Measurements from ENCODE around the gene DTX1.
A peak's percentile ranks its signal among the peaks of the same experiment; 100 is the strongest.

DTX1 gene

DNA sequence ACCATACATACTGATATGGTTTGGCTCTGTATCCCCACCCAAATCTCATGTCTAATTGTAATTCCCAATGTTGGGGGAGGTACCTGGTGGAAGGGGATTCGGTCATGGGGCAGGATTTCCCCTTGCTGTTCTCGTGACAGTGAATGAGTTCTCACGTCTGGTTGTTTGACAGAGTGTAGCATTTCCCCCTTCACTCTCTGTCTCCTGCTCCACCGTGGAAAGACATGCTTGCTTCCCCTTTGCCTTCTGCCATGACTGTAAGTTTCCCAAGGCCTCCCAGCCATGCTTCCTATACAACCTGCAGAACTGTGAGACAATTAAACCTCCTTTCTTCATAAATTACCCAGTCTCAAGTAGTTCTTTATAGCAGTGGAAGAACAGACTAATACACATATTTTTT lies 28.8 kb upstream of the DTX1 start:
- Histone ChIP-seq H3K27ac (no peak overlapping the region), H3K9me3 (ENCODE audit: control insufficient read depth, low read length) (no peaks in the 10 kb centered on the region), H3K4me1 (peaks cover 17% of the 10 kb centered on the region), H3K36me3 (ENCODE audit: control insufficient read depth, insufficient read depth, low read length) (no peaks in the 10 kb centered on the region), H3K27me3 (ENCODE audit: control insufficient read depth, insufficient read depth, low read length) (no peaks in the 10 kb centered on the region), H2AFZ (no peak overlapping the region), H3K4me3 (ENCODE audit: low read depth, low read length) (no peak overlapping the region), H3K4me2 (ENCODE audit: low read length) (no peak overlapping the region), H3K9ac (no peak overlapping the region), H3K79me2 (no peaks in the 10 kb centered on the region)
- TF ChIP-seq, protein P1, sequence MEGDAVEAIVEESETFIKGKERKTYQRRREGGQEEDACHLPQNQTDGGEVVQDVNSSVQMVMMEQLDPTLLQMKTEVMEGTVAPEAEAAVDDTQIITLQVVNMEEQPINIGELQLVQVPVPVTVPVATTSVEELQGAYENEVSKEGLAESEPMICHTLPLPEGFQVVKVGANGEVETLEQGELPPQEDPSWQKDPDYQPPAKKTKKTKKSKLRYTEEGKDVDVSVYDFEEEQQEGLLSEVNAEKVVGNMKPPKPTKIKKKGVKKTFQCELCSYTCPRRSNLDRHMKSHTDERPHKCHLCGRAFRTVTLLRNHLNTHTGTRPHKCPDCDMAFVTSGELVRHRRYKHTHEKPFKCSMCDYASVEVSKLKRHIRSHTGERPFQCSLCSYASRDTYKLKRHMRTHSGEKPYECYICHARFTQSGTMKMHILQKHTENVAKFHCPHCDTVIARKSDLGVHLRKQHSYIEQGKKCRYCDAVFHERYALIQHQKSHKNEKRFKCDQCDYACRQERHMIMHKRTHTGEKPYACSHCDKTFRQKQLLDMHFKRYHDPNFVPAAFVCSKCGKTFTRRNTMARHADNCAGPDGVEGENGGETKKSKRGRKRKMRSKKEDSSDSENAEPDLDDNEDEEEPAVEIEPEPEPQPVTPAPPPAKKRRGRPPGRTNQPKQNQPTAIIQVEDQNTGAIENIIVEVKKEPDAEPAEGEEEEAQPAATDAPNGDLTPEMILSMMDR (IDR thresholded peaks at IDR 0.05) = no peak

DNA sequence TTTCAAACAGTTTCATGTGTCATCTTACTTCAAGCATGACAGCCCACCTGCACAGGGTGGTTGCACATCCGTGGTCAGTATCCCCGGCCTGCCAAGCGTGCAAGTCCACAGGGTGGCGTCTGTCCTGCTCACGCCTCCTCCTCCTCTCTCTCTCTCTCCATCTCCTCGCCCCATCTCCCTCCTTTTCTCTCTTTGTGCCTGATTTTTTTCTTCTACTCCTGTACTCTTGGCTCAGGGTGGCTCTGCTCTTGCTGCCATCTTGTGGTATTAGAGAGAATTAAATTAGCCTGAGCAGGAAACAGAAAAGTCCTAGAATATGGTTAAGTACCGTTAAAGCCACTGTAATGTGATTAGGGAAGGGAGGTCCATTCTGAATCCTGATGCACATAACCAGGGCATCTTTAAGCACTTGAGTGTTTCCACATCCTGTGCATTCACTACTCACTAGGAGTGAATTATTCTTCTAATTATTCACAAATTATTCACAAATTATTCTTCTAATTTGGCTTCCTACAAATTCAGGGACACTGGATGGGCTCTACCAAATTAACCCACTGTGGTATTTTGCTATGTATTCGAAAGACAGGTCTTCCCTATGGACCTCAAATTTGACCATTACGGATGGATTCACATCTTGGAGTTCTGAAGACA lies 25.5 kb upstream of the DTX1 start:
- Histone ChIP-seq H2AFZ (peak overlapping the region; percentile 29), H3K4me1 (peaks cover 17% of the 10 kb centered on the region), H3K4me3 (ENCODE audit: low read depth, low read length) (no peak overlapping the region), H3K9me3 (ENCODE audit: control insufficient read depth, low read length) (no peaks in the 10 kb centered on the region), H3K27me3 (ENCODE audit: control insufficient read depth, insufficient read depth, low read length) (no peaks in the 10 kb centered on the region), H3K9ac (no peak overlapping the region), H3K79me2 (no peaks in the 10 kb centered on the region), H3K36me3 (ENCODE audit: control insufficient read depth, insufficient read depth, low read length) (no peaks in the 10 kb centered on the region), H3K4me2 (ENCODE audit: low read length) (no peak overlapping the region), H3K27ac (peak overlapping the region; percentile 40)
- TF ChIP-seq, protein P1 (IDR thresholded peaks at IDR 0.05) = peak; percentile 93

DNA sequence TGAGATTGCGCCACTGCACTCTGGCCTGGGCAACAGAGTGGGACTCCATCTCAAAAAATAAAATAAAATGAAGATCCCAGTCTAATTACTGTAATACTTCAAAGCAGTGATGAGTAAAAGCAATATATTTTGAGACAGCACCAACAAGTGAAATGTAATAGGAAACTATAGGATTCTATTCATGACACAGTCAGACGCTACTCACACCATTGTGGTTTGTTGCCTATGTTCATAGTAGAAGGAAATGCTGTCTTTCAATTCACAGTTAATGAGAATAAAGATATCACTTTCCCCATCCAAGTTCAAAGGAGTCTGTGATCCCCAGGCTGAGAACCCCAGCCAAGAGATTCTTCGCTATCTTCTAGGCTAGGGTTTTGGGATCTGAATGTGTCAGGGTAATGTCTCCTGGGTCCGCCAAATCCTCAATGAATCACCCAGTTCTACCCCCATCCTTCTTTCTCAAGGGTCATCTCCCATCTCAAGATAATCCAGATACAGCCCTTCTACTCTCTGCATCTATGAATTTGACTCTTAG lies 16.6 kb upstream of the DTX1 start:
- TF ChIP-seq, protein P1 (IDR thresholded peaks at IDR 0.05) = no peak
- Histone ChIP-seq H3K4me2 (ENCODE audit: low read length) (no peak overlapping the region), H3K9me3 (ENCODE audit: control insufficient read depth, low read length) (no peaks in the 10 kb centered on the region), H2AFZ (peak overlapping the region; percentile 65), H3K4me3 (ENCODE audit: low read depth, low read length) (no peak overlapping the region), H3K27ac (peak overlapping the region; percentile 90), H3K36me3 (ENCODE audit: control insufficient read depth, insufficient read depth, low read length) (no peaks in the 10 kb centered on the region), H3K9ac (no peak overlapping the region), H3K4me1 (peaks cover 35% of the 10 kb centered on the region), H3K27me3 (ENCODE audit: control insufficient read depth, insufficient read depth, low read length) (no peaks in the 10 kb centered on the region), H3K79me2 (no peaks in the 10 kb centered on the region)

DNA sequence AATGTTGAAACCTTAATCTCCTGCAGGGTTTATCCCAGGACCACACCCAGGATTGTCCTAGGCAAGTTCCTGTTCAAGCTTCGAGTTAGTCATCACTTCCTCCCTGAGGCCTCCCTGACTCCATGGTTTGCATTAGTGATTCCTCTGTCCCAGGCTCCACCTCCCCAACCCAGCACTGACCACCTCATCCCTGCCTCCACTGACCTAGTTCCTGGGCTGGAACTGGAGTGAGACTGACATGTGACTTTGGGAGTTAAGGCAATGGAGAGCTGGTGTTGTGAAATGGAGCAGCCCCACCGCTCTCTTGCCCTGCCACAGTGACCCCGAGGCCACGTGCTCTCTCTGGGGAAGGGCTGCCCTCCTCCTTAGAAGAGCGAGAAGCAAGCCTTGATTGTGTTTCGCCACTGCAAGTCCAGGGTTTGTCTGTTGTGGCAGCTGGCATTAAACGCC lies 15.8 kb upstream of the DTX1 start:
- no peaks in the 10 kb centered on the region for H3K27me3 ChIP-seq (ENCODE audit: control insufficient read depth, insufficient read depth, low read length)
- TF ChIP-seq, protein P1 (IDR thresholded peaks at IDR 0.05) = no peak
- peaks cover 37% of the 10 kb centered on the region for H3K4me1 ChIP-seq
- no peak overlapping the region for H3K9ac ChIP-seq
- H3K4me3 ChIP-seq (ENCODE audit: low read depth, low read length) = no peak overlapping the region
- no peaks in the 10 kb centered on the region for H3K9me3 ChIP-seq (ENCODE audit: control insufficient read depth, low read length)
- no peak overlapping the region for H3K4me2 ChIP-seq (ENCODE audit: low read length)
- H3K79me2 ChIP-seq = no peaks in the 10 kb centered on the region
- peak overlapping the region; percentile 65 for H2AFZ ChIP-seq
- no peaks in the 10 kb centered on the region for H3K36me3 ChIP-seq (ENCODE audit: control insufficient read depth, insufficient read depth, low read length)
- H3K27ac ChIP-seq = peak overlapping the region; percentile 90

DNA sequence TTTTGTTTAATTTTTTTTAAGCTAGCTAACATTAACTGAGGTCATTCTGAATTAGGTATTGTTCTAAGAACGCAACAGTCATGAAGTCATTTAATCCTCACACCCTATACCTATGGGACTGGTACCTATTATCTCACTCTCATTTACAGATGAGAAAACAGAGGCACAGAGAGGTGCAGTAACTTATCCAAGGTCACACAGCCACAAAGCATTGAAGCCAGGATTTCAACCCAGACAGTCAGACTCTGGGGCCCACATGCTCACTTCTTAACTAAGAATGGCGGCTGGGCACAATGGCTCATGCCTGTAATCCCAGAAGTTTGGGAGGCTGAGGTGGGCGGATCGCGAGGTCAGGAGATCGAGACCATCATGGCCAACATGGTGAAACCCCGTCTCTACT lies 15.0 kb upstream of the DTX1 start:
- TF ChIP-seq, protein P1 (IDR thresholded peaks at IDR 0.05) = no peak
- H3K4me3 ChIP-seq (ENCODE audit: low read depth, low read length) = no peak overlapping the region
- H2AFZ ChIP-seq = no peak overlapping the region
- H3K79me2 ChIP-seq = no peaks in the 10 kb centered on the region
- no peaks in the 10 kb centered on the region for H3K27me3 ChIP-seq (ENCODE audit: control insufficient read depth, insufficient read depth, low read length)
- no peak overlapping the region for H3K9ac ChIP-seq
- peaks cover 37% of the 10 kb centered on the region for H3K4me1 ChIP-seq
- no peaks in the 10 kb centered on the region for H3K36me3 ChIP-seq (ENCODE audit: control insufficient read depth, insufficient read depth, low read length)
- no peak overlapping the region for H3K4me2 ChIP-seq (ENCODE audit: low read length)
- H3K9me3 ChIP-seq (ENCODE audit: control insufficient read depth, low read length) = no peaks in the 10 kb centered on the region
- peak overlapping the region; percentile 90 for H3K27ac ChIP-seq
